Hepatic stellate cell (primary cell): ENCODE data around the gene PMP22.
"Not testable (repeated sequence)": the region's sequence is repeated elsewhere in the genome, so short reads cannot be mapped to it uniquely, and the experiment has no call there.

ENCODE experiments used
- DNase-seq: peaks from one replicate; pipeline ENCODE4 v3.0.0; 2011; ENCODE audit warnings: low spot score

The PMP22 gene

DNA sequence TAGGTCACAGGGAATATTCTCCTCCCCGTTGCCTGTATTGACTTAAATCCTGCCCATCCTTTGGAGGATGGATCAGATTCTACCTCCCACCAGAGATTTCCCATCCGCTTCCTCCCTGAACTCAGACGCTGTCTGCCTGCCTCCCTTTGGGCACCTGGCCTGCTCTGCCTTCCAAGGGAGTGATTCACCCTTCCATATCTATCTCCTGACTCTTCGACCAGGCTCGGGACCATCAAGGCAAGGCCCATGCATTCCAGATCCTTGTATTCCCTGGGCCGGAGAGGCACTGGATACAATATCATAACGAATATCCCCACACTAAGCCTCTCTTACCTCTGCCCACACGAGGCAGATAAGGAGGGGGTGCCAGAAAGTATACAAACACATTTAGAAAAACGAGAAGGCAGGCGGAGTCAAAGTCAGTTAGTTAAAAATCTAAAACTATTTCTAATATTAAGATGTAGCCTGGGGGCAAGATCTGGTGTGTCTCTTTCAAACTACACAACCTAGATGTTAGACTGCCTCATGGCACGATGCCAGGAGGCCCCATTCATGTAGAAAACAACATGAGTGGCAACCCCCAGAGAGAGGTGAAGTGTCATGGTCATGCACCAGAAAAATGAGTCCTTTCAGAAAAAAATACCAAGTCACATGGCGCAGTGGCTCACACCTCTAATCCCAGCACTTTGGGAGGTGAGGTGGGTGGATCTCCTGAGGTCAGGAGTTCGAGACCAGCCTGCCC, 9.2 kb downstream of the PMP22 start:
- no peak for DNase-seq

DNA sequence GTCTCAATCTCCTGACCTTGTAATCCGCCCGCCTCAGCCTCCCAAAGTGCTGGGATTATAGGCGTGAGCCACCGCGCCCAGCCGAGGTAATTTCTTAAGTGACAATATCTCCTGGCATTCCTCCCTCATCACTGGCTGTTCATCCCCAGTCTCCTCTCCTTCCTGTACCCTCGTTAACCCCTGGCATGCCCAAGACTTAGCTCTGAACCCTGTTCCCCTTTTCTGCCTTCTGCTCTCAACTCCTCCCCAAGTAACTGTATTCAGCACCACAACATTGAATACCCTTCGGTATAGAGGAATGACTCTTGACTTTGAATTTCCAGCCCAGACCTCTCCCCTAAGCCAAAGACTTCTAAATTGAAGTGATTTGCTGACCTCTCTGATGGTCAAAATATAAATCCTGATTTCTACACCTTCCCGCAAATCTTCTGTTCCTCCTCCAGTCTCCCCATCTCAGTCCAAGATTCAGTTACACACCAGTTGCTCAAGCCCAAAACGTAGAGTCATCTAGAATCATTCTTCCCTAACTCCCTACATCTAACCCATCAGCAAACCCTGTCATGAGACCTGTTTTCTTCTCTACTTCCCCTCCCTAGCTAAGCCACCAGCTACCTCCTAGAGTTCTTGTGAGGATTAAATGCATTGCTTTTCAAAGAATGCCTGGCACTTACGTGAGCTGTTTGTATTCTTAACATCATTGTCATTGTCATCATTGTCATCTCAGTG, 14.8 kb downstream of the PMP22 start:
- no peak for DNase-seq

DNA sequence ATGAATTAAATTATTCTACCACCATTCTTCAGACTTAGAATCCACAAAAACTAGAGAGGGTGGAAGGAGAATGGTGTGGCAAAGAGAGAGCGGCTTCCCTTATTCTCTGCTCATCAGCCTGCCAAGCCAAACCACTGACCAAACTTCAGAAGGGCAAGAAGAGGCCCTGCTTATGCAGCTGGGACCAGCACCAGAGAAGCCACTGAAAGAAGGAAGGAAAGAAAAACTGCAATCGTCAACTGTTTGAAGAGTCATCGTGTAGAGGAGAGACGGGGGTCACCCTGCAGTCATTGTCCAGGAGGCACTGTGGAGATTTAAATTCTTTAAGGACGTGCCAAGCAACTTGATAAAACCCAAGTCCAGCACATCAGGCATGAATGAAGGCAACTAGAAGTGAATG, 15.6 kb downstream of the PMP22 start:
- DNase-seq = no peak

DNA sequence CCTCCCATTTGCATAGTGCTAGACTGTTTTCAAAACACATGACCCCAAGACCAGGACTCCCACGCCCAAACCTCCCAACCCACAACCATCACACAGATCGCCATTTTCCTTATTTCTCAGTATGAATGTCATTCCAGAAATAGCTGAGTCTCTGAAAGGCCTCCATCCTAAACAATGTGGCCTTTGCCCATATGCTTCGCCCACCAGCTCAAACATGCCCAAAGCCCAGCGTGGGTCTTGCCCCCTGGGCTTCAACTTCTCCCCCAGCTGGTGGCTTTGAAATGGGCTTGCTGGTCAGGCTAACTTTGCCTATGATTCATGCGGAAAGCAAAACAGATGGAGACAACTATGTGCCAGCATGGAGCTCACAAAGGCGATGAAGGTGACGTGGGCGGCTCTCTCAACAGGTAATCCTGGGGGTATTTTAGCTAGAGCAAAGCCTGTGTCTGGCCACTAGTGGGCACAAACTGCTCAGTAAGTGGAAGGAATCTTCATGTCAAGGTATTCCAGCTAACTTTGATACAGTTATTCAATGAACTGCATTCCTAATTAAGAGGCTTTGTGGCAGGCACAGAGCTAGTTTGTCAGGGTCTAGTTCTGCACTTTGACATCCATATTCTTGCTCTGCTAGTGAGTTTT, 17.1 kb downstream of the PMP22 start:
- no peak for DNase-seq

DNA sequence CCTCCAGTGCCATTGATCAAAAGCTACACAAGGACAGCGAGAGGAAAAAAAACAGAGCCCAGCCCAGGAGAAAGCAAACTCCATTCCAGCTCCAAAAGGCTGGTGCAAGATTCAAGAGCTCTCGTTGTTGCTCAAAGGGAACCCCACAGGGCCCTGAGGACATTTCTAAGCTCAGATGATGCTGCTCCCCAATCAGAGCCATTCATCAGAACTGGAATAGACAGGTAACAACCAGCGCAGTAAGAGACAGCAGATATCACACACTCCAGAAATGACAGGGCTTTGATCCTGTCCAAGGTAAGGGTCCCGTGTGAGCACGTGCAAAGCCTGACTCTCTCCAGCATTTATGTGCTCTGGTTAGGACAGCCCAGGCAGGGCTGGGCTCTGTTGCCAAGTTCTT, 20.1 kb downstream of the PMP22 start:
- DNase-seq = no peak

DNA sequence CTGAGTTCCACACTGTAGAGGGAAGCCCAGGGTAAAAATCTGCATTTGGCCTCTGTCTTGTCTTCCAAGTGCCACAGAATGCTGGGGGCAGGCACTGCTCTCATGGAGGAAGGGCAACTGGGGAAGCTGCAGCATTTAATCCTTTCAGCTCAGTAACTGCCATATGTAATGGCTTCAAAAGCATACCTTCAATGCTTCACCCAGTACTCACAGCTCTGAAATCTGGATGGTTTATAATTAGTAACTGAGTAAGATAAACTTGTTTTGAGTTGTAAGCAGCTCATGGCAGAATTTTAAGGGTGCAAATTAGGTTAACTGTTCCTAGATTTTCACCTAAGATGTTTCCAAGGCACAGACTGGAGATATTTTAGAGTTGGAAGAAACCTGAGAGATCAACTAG, 24.5 kb downstream of the PMP22 start:
- DNase-seq = no peak

DNA sequence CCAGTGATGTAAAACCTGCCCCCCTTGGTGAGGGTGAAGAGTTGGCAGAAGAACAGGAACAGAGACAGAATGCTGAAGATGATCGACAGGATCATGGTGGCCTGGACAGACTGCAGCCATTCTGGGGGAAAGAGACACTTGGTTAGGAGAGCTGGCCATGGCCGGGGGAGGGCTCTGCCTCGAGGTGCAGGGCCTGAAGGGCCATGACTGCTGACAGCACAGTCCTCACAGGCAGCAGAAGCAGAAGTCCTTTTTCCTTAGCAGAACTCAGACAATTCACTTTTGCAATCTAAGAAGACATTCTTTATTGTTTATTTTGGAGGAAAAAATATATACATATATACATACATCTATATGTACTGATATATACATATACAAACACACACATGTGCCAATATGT, 25.6 kb downstream of the PMP22 start:
- no peak for DNase-seq

DNA sequence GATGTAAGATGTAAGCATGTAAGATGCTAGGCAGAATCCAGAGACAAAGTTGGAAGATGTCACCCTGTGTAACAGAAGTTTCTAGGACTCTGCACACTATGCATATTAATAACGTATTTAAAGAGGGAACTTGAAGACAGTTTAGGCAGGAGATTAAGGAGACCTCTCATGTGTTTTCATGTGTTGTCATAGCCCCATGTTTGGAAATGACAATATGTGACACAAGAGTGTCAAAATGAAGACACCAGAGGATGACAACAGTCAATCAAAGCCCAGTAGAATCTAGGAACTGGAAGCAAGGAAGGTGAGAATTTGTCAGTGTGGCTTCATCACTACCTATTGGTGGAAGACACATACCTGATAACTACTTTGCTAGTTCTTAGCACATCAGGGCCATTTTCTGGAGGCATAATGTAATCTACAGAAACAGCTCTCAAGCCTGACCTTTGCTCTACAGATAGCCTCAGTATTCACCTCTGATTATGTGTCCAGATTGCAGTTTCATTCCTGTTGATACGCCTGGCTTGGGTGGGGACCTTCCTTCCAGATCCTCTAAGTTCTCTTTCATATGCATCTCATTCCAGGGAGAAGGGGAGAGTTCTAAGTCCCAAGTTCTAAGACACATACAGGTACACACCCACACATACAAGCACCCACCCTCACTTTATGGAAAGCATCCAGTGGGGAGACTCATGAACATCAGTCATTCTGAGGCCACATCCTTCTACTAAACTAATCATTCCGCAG, 26.3 kb downstream of the PMP22 start:
- DNase-seq = no peak

DNA sequence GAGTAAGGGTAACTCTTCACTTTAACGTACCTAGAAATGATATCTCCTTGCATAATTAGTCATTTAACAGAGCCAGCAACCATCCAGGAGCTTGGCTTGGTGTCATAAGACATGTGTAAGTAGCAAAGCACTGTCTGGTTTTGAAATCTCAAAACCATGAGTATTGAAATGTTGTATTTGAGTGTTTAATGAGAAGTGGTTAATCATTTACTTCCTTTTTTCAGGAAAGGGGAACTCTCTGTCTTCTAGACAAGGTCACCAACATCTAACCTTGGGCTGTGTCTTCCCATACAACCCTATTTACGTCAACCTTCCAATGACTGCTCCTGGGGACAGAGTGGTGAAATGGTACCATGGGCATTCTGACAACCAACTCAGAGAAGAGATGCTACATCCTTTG, 27.1 kb downstream of the PMP22 start:
- DNase-seq = no peak

DNA sequence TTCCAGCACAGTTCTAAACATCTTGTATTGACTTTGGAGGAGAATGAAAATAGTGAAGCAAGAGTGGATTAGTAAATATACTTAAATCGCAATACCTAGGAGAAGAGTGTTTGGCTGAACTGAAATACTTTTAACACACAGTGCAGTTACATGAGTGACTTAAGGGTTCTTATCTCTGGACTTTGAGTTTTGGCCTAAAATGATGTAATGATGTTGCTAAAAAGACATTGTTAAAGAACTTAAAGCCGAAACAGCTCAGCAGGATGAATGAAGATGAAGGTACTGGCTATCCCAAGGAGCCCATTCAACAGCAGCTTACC, 28.1 kb downstream of the PMP22 start:
- no peak for DNase-seq

DNA sequence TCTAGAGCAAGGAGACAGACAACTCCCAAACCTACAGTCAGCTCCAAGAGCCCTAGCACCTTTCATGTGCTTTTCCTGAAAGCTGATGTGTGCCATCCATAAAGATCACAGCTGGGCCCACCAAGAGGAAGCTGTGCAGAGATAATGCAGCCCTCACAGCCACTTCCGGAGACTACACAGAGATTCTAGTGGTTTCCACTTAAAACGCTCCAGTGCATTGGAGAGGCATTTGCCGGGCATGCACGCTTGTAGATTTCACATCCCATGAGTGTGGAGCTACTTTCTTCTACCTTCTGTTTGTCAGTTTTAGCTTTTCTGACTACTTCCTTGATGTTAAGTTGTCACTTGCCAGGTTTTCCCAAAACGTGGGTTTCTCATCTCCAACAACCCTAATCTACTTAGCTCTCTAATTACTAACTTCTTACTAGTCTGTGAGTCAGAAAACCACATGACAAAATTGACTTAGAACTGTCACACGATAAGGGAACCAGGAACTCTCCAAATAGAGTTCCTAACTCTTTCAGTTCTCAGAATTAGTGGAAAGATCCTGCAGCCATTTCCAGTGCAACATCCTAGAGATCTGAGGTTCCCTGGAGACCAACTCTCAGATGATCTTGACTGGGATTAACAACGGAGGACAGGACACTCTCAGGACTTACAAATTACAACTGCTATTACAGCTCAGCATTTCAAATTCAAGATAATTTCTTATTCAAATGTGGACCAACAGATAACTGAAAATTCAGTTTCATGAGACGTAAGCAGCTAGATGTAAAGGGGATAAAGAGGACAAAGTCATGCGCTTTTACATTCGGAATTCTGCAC, 28.6 kb downstream of the PMP22 start:
- no peak for DNase-seq

DNA sequence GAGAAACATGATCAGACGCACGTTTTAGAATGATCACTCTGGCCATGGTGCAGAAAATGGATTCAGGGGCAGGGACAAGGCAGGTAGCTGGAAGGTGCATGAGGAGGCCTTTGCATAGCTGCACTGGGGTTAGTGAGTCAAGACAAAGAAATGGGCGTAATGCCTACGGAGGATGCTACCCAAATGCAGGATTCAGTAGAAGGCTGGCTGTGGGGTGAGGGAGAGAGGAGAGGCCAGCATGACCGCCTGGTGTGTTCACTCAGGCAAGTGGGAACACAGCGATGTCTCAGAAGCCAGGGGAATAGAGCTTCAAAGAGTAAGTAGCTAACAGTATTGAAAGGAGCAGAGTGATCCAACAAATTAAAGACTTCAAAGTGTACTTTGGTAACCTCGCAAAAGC, 31.2 kb downstream of the PMP22 start:
- DNase-seq = no peak

DNA sequence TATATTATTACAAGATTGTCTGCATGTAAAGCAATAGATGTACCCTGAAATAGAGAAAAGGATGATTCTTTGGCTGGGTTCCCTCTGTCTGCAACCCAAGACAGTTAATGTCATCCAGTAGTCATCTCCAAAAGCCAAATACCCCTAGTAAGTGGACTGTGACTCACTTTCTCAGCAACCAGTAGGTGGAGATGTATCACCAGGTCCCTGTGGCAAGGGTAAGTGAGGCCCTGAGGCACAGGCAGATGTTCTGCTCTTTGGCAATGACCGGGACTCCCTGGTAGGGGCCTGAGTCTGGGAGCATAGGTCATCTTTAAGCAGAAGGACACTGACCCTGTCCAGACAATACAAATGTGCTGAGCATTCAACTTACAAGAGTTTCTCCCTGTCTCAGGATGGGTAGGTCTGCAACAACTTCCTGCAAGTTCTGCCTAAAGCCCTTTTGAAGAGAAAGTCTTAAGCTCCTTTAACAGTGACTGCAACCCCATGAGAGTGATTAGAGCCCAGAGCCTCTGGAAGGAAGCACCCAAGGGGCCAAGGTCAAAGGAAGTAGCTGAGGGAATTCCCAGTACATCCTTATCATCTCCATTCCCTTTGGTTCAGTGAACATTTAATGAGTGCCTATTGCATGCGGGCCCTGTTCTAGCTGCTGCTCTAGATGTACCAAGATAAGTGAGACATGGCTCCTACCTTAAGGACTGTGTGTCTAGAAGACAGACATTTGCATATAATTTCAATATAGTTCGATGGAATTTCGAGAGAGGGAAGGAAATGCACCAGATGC, 31.9 kb downstream of the PMP22 start:
- DNase-seq = peak; percentile 67

DNA sequence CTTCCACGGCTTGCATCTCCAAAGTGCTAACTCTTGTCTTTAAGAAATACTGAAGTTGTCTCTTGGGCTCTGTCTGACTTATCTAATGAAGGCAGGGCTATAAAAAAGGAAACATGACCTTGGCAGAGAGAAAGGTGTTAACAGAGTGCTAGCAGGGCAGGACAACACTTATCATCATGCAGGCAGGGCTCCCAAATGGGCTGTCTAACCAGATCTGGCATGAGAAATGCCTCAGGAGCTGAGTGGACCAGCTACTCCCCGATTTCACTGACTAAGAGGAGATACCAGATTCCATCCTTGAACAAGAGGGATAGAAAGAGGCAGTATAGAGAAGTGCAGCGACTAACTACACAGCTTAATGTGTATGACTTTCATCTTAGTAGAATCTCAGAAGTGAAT, 32.6 kb downstream of the PMP22 start:
- no peak for DNase-seq

DNA sequence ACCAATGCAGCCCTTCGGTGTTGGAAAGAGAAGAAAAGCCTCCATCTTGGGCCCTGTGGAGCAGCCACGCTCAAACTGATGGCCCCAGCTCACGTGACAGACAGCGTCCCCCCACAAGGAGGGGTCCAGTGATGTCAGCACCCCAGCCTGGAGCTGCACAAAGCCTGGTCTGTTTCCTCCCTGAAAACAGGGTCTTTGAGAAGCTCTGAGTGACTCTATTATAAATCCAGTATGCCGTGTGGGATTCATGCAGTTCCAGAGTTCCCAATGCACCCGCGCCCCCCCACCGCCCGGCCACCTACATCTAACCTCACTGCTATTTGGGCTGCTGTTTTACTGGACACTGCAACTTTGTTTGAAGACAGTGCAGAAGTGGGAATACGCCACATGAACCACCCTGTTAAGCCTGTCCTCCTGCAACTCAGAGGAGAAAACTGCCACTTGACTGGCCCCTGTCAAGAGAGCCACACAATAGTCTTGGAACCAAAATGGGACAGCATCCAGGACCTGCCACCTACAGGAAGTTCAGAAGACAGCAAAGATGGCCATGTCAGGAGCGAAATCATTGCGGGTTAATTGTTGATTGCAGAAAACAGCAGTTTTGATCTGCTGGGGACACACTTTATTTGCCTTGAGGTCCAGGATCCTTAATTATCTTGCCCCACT, 33.1 kb downstream of the PMP22 start:
- DNase-seq = no peak

DNA sequence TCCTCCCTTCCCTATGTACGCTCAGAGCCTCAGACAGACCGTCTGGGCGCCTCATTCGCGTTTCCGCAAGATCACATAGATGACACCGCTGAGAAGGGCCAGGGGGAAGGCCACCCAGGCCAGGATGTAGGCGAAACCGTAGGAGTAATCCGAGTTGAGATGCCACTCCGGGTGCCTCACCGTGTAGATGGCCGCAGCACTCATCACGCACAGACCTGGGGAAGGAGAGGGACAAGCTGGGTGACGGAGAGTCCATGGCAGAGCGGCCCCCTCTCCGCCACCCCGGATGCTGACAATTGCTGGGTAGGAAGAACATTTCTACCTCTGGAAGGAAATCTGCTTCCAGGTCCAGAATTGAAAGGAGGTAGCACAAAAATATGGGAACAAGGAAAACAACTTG, 34.3 kb downstream of the PMP22 start:
- DNase-seq = no peak

DNA sequence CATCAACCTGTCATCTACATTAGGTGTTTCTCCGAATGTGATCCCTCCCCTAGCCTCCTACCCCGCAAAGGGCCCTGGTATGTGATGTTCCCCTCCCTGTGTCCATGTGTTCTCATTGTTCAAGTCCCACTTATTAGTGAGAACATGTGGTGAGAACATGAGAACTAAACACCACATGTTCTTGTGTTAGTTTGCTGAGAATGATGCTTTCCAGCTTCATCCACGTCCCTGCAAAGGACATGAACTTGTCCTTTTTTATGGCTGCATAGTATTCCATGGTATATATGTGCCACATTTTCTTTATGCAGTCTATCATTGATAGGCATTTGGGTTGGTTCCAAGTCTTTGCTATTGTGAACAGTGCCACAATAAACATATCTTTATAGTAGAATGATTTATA, 43.3 kb downstream of the PMP22 start:
- not testable (repeated sequence) for DNase-seq

DNA sequence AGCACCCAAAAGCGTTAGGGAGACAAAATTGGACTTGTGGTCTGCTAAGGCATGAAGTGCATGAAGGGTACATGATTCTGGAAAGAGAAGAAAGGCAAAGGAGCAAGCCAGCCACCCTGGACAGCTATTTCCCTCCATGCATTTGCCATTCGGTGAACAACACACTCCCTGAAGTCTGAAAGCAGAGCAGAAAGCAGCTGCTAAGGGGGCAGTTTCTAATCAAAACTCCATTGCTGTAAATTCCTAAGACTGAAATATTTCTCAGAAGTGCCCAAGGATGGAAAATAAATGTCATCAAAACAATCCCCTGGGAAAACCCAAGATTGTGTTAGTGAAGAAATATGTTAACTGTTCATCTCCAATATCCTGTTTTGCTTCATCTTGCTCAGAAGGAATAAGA, 44.3 kb downstream of the PMP22 start:
- DNase-seq = no peak

DNA sequence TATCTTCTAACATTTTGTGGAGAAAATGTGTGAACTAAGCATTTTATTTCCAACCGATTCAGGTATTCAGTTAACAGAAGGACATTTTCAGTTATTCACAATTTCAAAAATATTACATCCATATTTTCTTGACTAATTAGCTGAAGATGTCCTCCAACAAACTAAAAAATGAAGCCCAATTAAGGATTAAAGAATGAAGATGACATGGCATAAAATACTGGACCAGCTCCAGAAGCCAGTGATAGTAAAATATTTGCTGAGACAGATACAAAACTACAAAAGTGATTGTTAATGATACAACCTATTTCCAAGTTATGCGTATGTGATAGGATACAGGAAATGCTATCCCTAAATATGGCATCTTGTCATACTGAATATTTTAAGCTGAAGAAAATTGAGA, 48.6 kb downstream of the PMP22 start:
- no peak for DNase-seq

DNA sequence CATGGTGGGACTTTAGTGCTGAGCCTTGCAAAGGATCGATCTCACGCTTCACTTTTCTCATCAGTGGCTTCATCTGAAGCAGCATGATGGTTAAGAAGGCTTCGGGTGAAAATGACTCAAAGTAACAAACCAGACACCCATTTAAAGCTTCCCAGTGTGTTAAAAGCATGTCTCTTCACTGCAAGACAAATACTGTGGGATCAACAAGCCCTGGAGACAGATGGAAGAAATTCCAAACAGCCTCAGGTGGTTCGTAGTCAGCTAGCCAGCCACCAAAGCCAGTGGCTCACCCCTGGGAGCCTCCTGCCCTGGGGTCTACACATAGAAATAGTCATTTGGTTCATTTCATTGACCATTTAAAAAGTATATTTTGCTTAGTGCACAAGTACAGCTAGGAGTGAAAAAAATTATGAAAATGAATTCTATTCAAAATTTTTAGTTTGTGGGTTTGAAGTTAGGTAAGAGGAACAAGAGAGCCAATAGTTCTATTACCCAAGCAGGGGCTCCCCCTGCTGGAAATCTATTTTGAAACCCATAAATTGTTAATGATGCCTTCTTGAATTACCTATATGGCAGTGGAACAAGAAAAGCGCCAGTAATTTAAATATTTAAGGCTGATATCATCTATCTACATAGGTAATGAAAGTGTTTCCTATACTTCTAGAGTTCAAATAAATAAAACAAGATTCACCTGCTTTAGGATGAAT, 51.6 kb downstream of the PMP22 start:
- no peak for DNase-seq
